GDM1 (cell line): Measurements from ENCODE around the gene NDUFA6.
"Not testable (repeated sequence)": the region's sequence is repeated elsewhere in the genome, so short reads cannot be mapped to it uniquely, and the experiment has no call there.

Experiments used
- DNase-seq: peaks from one replicate; lab custom pipeline; 2025; lab: John Stamatoyannopoulos, UW

The NDUFA6 gene

DNA sequence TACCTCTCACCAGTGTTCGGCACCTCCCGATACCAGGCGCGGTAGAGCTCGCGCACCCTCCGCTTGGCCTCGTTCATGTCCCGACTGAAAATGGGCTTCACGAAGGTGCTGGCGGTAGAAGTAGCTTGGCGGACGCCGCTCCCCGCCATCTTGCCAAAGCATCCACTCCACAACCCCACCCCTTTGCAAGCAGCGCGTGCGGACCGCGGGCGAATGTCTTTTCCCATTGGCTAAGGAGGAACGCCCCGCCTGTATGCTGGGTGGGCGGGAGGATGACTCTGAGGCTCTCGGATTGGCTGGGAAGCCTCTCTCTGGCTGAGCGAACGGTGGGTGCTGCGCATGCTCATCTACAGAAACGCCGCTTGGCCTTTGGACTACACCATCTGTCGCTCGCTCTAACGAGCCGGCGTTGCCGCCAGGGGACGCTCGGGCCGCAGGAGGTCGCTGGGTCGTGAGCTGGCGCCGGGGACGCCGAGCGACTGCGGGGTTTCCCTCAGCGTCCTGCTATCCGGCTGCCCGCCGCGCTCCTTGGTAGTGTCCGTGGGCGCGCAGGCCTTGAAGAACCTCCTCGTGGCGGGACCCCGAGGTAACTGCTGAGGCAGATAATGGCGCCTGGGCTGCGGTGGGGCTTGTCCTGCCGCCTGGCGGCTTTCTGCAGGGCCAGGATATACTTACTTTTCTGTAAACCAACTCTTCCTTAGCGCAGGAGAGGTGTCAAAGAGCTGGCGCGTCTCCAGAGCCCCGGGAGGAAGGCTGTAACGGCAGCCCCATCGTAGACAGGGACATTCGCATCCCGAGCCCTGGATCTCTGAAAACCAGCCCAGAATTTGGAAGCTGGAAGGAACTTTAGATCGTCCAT, at the start of gene NDUFA6:
Gene NDUFA6 (minus strand): TSS at position 177 of the 859 bp plus-strand sequence. CDS start 28 bp downstream, at position 149.
- peak; percentile 99 for DNase-seq

DNA sequence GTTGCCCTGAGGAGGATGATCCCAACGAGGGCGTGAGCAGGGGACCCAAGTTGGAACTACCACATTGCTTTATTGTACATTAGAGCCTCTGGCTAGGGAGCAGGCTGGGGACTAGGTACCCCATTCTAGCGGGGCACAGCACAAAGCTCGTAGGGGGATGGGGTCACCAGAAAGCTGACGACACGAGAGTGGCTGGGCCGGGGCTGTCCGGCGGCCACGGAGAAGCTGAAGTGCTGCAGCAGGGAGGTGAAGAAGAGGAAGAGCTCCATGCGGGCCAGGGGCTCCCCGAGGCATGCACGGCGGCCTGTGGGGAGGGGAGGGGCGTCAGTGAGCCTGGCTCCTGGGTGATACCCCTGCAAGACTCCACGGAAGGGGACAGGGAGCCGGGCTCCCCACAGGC, 49.6 kb upstream of the NDUFA6 start:
- DNase-seq = not testable (repeated sequence)

GRCh38 chr22:42139508-42139907, 48.9 kb upstream of the NDUFA6 start:
- DNase-seq = not testable (repeated sequence)

- DNase-seq = no peak
These were observed 48.4 kb upstream of the NDUFA6 start for GRCh38 chr22:42138972-42139371.

- DNase-seq = no peak
These were observed 47.7 kb upstream of the NDUFA6 start for GRCh38 chr22:42138122-42138770.

- not testable (repeated sequence) for DNase-seq
These were observed 45.1 kb upstream of the NDUFA6 start for GRCh38 chr22:42135688-42136087.

DNA sequence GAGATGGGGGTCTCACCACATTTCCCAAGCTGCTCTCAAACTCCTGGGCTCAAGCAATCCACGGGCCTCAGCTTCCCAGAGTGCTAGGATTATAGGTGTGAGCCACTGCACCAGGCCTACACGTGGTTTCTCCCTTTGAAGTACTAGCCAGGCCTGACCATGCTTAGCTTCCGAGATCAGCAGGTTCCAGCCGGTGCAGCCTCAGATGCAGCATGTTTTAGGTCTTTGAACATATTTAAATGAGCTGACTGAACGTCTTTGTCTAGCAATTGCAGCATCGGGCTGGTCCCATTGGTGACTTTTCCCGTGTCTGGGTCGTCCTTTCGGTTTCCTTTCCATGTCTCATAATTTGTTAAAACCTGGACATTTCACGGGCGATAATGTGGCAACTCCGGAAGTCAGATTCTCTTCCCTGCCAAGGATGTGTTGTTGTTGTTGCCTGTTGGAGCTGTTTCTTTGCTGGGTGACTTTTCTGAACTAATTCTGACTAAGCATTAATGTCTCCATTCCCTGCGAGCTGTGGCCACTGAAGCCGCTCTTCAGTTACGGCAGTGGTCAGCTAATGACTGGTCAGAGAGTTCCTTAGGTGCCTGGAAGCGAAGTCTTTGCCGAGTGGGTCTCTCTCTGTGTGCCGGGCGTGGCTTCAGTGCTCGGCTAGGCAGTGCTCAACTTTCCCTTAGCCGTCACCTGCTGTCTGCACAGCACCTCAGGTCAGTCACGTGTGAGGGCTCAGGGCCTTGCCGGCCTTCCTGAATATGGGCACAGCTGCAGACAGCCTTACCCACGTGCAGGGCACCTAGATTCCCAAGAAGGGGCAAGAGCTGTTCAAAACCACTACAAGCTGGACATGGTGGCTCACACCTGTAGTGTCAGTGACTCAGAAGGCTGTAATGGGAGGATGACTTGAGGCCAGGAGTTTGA, 43.8 kb upstream of the NDUFA6 start:
- DNase-seq = no peak

- DNase-seq = no peak
These were observed 41.9 kb upstream of the NDUFA6 start for GRCh38 chr22:42132457-42132856.

DNA sequence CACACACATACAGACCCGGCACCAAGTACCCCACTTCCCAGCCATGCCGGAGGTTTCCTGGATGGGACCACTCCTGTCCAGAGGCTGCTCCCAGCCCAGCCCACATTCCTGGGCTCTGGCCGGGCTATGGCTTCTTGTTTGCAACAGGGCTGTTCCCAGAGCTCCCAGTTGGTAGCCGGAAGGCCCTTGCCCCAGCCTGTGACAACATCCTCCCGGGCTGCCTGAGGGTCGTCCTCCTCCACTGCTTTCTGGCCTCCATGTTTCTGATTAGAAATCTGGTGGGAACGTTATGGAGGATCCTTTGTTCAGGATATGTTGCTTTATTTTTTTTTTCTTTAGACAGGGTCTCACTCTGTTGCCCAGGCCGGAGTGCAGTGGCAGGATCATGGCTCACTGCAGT, 41.0 kb upstream of the NDUFA6 start:
- no peak for DNase-seq

GRCh38 chr22:42130639-42131431, 40.3 kb upstream of the NDUFA6 start, which contains the start of gene CYP2D6:
Gene CYP2D6, minus strand, starts transcription at chr22:42130810. Its CDS starts 19 bp downstream, at chr22:42130791.
- not testable (repeated sequence) for DNase-seq

DNA sequence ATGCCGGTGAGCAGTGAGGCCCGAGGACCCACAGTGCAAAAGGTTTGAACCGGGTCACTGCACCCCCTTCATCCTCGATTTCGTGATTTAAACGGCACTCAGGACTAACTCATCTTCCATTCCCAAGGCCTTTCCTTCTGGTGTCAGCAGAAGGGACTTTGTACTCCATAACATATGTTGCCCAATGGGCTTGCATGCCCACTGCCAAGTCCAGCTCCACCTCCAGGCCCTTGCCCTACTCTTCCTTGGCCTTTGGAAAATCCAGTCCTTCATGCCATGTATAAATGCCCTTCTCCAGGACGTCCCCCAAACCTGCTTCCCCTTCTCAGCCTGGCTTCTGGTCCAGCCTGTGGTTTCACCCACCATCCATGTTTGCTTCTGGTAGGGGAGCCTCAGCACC, 39.6 kb upstream of the NDUFA6 start:
- not testable (repeated sequence) for DNase-seq

DNA sequence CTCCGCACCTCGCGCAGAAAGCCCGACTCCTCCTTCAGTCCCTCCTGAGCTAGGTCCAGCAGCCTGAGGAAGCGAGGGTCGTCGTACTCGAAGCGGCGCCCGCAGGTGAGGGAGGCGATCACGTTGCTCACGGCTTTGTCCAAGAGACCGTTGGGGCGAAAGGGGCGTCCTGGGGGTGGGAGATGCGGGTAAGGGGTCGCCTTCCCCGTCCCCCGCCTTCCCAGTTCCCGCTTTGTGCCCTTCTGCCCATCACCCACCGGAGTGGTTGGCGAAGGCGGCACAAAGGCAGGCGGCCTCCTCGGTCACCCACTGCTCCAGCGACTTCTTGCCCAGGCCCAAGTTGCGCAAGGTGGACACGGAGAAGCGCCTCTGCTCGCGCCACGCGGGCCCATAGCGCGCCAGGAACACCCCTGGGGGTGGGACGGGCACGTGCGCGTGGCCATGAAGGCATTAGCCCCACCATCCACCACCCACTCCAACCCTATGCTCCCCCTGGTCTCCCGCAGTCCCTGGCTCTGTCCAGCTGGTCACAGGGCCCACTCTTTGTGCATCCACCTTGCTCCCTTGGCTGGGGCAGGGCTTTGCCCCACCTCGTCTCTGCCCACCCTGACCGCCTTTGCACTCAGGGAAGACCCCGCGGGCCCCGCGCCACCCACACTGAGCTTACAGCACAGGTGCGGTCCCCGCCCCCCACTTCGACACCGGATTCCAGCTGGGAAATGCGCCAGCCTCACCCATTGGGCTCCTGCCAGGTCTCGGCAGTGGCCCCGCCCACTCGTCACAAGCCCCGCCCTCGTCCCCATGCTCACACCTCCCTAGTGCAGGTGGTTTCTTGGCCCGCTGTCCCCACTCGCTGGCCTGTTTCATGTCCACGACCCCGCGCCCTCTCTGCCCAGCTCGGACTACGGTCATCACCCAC, 38.5 kb upstream of the NDUFA6 start:
- DNase-seq = not testable (repeated sequence)

DNA sequence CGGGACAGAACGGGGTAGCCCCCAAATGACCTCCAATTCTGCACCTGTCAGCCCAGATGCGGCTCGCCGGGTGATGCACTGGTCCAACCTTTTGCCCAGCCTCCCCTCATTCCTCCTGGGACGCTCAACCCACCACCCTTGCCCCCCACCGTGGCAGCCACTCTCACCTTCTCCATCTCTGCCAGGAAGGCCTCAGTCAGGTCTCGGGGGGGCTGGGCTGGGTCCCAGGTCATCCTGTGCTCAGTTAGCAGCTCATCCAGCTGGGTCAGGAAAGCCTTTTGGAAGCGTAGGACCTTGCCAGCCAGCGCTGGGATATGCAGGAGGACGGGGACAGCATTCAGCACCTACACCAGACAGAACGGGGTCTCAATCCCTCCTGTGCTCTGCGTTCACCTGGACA, 37.4 kb upstream of the NDUFA6 start:
- not testable (repeated sequence) for DNase-seq

DNA sequence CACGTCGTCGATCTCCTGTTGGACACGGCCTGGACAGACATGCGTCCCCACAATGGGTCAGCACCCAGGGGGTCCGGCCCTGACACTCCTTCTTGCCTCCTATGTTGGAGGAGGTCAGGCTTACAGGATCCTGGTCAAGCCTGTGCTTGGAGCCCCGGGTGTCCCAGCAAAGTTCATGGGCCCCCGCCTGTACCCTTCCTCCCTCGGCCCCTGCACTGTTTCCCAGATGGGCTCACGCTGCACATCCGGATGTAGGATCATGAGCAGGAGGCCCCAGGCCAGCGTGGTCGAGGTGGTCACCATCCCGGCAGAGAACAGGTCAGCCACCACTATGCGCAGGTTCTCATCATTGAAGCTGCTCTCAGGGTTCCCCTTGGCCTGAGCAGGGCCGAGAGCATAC, 37.0 kb upstream of the NDUFA6 start:
- no peak for DNase-seq

GRCh38 chr22:42123529-42123928, 33.0 kb upstream of the NDUFA6 start:
- DNase-seq = not testable (repeated sequence)

- not testable (repeated sequence) for DNase-seq
These were observed 29.9 kb upstream of the NDUFA6 start for GRCh38 chr22:42120231-42121021.

DNA sequence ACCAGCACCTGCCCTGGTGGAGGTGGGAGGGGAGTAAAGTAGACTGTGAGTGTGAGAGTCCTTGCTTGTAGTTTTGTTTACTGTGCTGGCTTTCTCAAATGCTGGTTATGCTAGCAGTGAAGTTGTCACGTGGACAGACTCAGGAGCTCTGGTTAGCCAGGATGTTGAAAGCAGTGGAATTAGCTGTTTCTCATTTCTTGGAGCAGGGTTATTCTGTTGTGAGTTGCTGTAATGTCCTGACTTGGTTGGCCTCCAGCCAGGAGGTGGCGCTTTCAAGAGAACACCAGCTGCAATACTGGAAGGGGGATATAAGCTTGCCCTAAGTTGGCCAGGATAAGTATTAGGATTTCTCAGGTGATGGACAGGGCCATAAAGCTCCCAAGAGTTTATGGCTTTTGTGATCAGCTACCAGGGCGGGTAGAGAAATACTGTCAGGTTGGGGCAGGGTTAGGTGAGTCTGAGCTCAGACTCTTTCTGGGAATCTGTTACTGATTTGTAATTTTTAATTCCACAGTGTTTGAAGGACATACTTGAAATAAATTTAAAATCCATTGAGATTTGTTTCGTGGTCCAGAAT, 26.4 kb upstream of the NDUFA6 start:
- no peak for DNase-seq

GRCh38 chr22:42115420-42115830, 24.9 kb upstream of the NDUFA6 start:
- DNase-seq = not testable (repeated sequence)

GRCh38 chr22:42114721-42115120, 24.1 kb upstream of the NDUFA6 start:
- DNase-seq = no peak
